HepG2 (cell line): ENCODE measurements around the gene EEPD1. TPM values are rescaled to one million over a fixed set of nuclear protein-coding genes. Genes with fewer than 3 reads are reported as not detected.
"Not testable (repeated sequence)": the region's sequence is repeated elsewhere in the genome, so short reads cannot be mapped to it uniquely, and the experiment has no call there.

ENCODE experiments used
- ATAC-seq: fragments of 200-7000 bp; cut with Tn5 transposase; 3 replicates; pipeline ENCODE4 v1.9.1; 2020; ENCODE audit warnings: mild to moderate bottlenecking, moderate library complexity
- BruUV-seq: library from RNA; stranded (reverse); fragments of 400-500 nt; replicated peaks from 2 replicates; lab custom pipeline; 2021; lab: Mats Ljungman, UMichigan
- CTCF ChIA-PET: fragments of 300-600 bp; formaldehyde crosslinking; extraction: SDS; loops from one replicate; lab custom pipeline; 2021; ENCODE audit warnings: low total read pairs, inconsistent platforms, low intra/inter-chr PET ratio; lab: Yijun Ruan, JAX
- POLR2A ChIA-PET: fragments of 350-600 bp; sonication (Branson Sonifier 250); formaldehyde crosslinking; loops from one replicate; lab custom pipeline; 2020; ENCODE audit warnings: antibody characterized with exemption, inconsistent platforms; lab: Yijun Ruan, JAX
- DNase-seq: peaks from one replicate; pipeline ENCODE4 v3.0.0-alpha.2; 2015; ENCODE audit warnings: low spot score
- FAIRE-seq: peaks from 3 replicates; lab custom pipeline; 2011; peaks lifted over from hg19 to GRCh38; lab: Jason Lieb, UNC
- H2AFZ ChIP-seq: one replicate; pipeline ENCODE4 v1.6.1; 2011; ENCODE audit warnings: low read length, inconsistent platforms
- H3K27ac ChIP-seq: fragments of 300-600 bp; 3 replicates; pipeline ENCODE4 v1.8.0; 2011; ENCODE audit warnings: mixed run types, mild to moderate bottlenecking, mixed read lengths, low read length, inconsistent platforms; ENCODE audit not compliant: insufficient read depth; ENCODE audit errors: extremely low read length
- H3K27me3 ChIP-seq, 2 experiments: fragments of 200-600 bp in 1 of 2; 2 replicates in 1 of 2; 3 replicates in 1 of 2; pipeline versions ENCODE4 v1.6.0 to v1.8.0; 2011; ENCODE audit warnings: low read length in 2 of 2, mild to moderate bottlenecking in 2 of 2, moderate library complexity in 2 of 2, inconsistent platforms in 1 of 2; ENCODE audit not compliant: insufficient read depth in 2 of 2, control insufficient read depth in 1 of 2
- H3K36me3 ChIP-seq, 2 experiments: fragments of 200-600 bp in 1 of 2; replicated peaks in 1 of 2; 2 replicates in 1 of 2; 3 replicates in 1 of 2; pipeline versions ENCODE4 v1.5.1 to v1.8.0; 2011; ENCODE audit warnings: low read length in 2 of 2, inconsistent platforms in 1 of 2; ENCODE audit not compliant: insufficient read depth in 2 of 2, control insufficient read depth in 1 of 2
- H3K4me1 ChIP-seq: 2 replicates; pipeline ENCODE4 v1.5.1; 2012; ENCODE audit warnings: low read length, inconsistent platforms; ENCODE audit not compliant: insufficient read depth
- H3K4me2 ChIP-seq: 2 replicates; pipeline ENCODE4 v1.6.0; 2011; ENCODE audit warnings: low read depth, low read length, inconsistent platforms
- H3K4me3 ChIP-seq, 3 experiments: fragments of 200-600 bp in 1 of 3; sonication (generic), shearing (Covaris generic) in 1 of 3; replicated peaks in 1 of 3; 2 replicates each; pipeline ENCODE4 v1.5.1; 2011 to 2016; ENCODE audit warnings: low read length in 3 of 3, inconsistent platforms in 2 of 3, low read depth in 2 of 3, mild to moderate bottlenecking in 2 of 3, control low read depth in 1 of 3, mixed read lengths in 1 of 3; ENCODE audit not compliant: insufficient read depth in 1 of 3
- H3K79me2 ChIP-seq: one replicate; pipeline ENCODE4 v1.6.1; 2011; ENCODE audit warnings: low read length, inconsistent platforms; ENCODE audit not compliant: insufficient read depth
- H3K9ac ChIP-seq: 2 replicates; pipeline ENCODE4 v1.6.0; 2011; ENCODE audit warnings: mild to moderate bottlenecking, low read depth, low read length, inconsistent platforms; ENCODE audit not compliant: insufficient read depth
- H3K9me3 ChIP-seq: 2 replicates; pipeline ENCODE4 v1.5.1; 2012; ENCODE audit warnings: mild to moderate bottlenecking, low read length
- H4K20me1 ChIP-seq: 2 replicates; pipeline ENCODE4 v1.6.0; 2011; ENCODE audit warnings: inconsistent platforms, mild to moderate bottlenecking, low read length, moderate library complexity; ENCODE audit not compliant: insufficient read depth
- FOSL2 ChIP-seq: sonication (generic); formaldehyde crosslinking; IDR thresholded peaks from 2 replicates; pipeline ENCODE4 v1.4.0; 2020; ENCODE audit warnings: missing genetic modification reagents
- FOXA3 ChIP-seq: IDR thresholded peaks from 2 replicates; pipeline ENCODE4 v1.6.1; 2016; ENCODE audit warnings: missing genetic modification reagents, missing compliant biosample characterization
- PITX1 ChIP-seq: sonication (generic); formaldehyde crosslinking; IDR thresholded peaks from 2 replicates; pipeline ENCODE4 v1.5.1; 2020; ENCODE audit warnings: mild to moderate bottlenecking, missing genetic modification reagents
- STAG1 ChIP-seq: sonication (generic); formaldehyde crosslinking; IDR thresholded peaks from 2 replicates; pipeline ENCODE4 v1.4.0; 2020; ENCODE audit warnings: missing genetic modification reagents
- ZFX ChIP-seq: sonication (generic); formaldehyde crosslinking; IDR thresholded peaks from 2 replicates; pipeline ENCODE4 v1.4.0; 2020; ENCODE audit warnings: mild to moderate bottlenecking, low read depth, missing genetic modification reagents, moderate library complexity
- ZFY ChIP-seq: sonication (generic); formaldehyde crosslinking; IDR thresholded peaks from 2 replicates; pipeline ENCODE4 v1.4.0; 2020; ENCODE audit warnings: missing genetic modification reagents
- WGBS: methylation state at CpG from one replicate; pipeline ENCODE4 v1.1.6; 2017; ENCODE audit warnings: low lambda C conversion rate; 5-methylcytosine and 5-hydroxymethylcytosine counted together
- in situ Hi-C: cut with HindIII; loops from 2 replicates; pipeline ENCODE4 v1.10.0; 2017; ENCODE audit warnings: low pct_unique_long_range_greater_than_20kb; ENCODE audit not compliant: extremely low pct_ligation_motif_present
- intact Hi-C: fragments of 100-400 bp; cut with micrococcal nuclease; formaldehyde crosslinking; loops from one replicate; pipeline ENCODE4 v1.10.0; 2022; ENCODE audit not compliant: unreplicated experiment
- polyA plus RNA-seq, 8 experiments: library from polyadenylated mRNA; depleted of rRNA in 3 of 8; stranded (reverse) in 7 of 8; unstranded in 1 of 8; fragments of >200 nt; fragmentation: Illumina TruSeq in 4 of 8; extraction: Trizol in 4 of 8; gene quantifications; 2 replicates each; pipeline versions ENCODE4 v1.2.1 to v1.2.3, GENCODE V29; 2011 to 2016; ENCODE audit warnings: low read depth in 4 of 8, missing spikeins in 1 of 8, mixed read lengths in 1 of 8; ENCODE audit not compliant: insufficient read depth in 1 of 8
- total RNA-seq, 5 experiments: library from RNA; depleted of rRNA; stranded (reverse); fragments of >200 nt; fragmentation: Illumina TruSeq; extraction: Trizol; gene quantifications; 2 replicates each; pipeline ENCODE4 v1.2.3, GENCODE V29; 2016; ENCODE audit warnings: low read depth in 1 of 5
- TF ChIP-seq, protein P1 (sequence below): sonication (generic); formaldehyde crosslinking; IDR thresholded peaks from 2 replicates; pipeline ENCODE4 v1.4.0; 2020; ENCODE audit warnings: missing genetic modification reagents, borderline replicate concordance
- TF ChIP-seq, protein P2 (sequence below): sonication (generic); formaldehyde crosslinking; IDR thresholded peaks from 2 replicates; pipeline ENCODE4 v1.4.0; 2020; ENCODE audit warnings: missing genetic modification reagents
- TF ChIP-seq, protein P3 (sequence below): IDR thresholded peaks from 2 replicates; pipeline ENCODE4 v1.6.1; 2016; ENCODE audit warnings: missing compliant biosample characterization, missing genetic modification reagents, borderline replicate concordance
- TF ChIP-seq, protein P4 (sequence below): sonication (generic); formaldehyde crosslinking; IDR thresholded peaks from 2 replicates; pipeline ENCODE4 v1.5.0; 2020; ENCODE audit warnings: mild to moderate bottlenecking, missing genetic modification reagents, moderate library complexity

Gene EEPD1
- total and polyA plus RNA-seq, 2 of the 13 experiments (the other 11 are each of a cell fraction or from before 2014, with no cell fraction given), result 10.1 to 16.4 TPM

DNA sequence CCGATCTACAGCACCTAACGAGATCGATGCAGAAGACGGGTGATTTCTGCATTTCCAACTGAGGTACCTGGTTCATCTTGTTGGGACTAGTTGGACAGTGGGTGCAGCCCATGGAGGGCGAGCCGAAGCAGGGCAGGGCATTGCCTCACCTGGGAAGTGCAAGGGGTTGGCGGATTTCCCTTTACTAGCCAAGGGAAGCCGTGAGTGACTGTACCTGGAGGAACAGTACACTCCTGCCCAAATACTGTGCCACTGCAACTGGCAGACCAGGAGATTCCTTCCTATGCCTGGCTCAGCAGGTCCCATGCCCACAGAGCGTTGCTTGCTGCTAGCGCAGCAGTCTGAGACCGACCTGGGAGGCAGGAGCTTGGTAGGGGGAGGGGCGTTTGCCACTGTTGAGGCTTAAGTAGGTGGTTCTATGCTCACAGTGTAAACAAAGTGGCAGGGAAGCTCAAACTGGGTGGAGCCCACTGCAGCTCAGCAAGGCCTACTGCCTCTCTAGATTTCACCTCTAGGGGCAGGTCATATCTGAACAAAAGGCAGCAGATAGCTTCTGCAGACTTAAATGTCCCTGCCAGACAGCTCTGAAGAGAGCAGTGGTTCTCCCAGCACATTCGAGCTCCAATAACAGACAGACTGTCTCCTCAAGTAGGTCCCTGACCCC is 32.9 kb upstream of the EEPD1 start:
- H3K4me3 ChIP-seq, H3K79me2 ChIP-seq, H3K9ac ChIP-seq, CTCF ChIA-PET, H4K20me1 ChIP-seq, H2AFZ ChIP-seq, H3K36me3 ChIP-seq, H3K27me3 ChIP-seq, H3K27ac ChIP-seq, in situ Hi-C loops, BruUV-seq, H3K9me3 ChIP-seq: not testable (repeated sequence)
- WGBS, result 68% methylated on average over 8 of the region's 13 CpGs
- Histone ChIP-seq H3K4me1 (peaks cover 58% of the 10 kb centered on the region), H3K4me2 (peak overlapping the region; percentile 36)
- DNase-seq, result peak; percentile 56
- POLR2A ChIA-PET, result interaction anchor here (0.8 to 1.6 kb wide), 3 partner anchors 9 to 167 kb away, joined by 3 to 4 read pairs (median 3); no protein-coding TSS in a partner anchor
- peak; percentile 65 for FAIRE-seq
- intact Hi-C loops, result loop anchor here (2.0 to 5.0 kb wide), 2 partner anchors 32 to 45 kb away; partner anchors contain the start of gene EEPD1
- peak; percentile 27; the same call in 2 of the 3 replicates for ATAC-seq
- TF ChIP-seq STAG1, result peak; percentile 31; the same call in 1 of the 2 replicates
- peak; percentile 36; the same call in 1 of the 2 replicates for TF ChIP-seq ZFY (CRISPR knock-in tag)
- TF ChIP-seq FOSL2 (CRISPR knock-in tag), result 0 out of 2 replicates have a peak, but pooled peaks have one; percentile 16
- peak; percentile 54; the same call in 1 of the 2 replicates for TF ChIP-seq PITX1 (CRISPR knock-in tag)
- TF ChIP-seq, protein P1, sequence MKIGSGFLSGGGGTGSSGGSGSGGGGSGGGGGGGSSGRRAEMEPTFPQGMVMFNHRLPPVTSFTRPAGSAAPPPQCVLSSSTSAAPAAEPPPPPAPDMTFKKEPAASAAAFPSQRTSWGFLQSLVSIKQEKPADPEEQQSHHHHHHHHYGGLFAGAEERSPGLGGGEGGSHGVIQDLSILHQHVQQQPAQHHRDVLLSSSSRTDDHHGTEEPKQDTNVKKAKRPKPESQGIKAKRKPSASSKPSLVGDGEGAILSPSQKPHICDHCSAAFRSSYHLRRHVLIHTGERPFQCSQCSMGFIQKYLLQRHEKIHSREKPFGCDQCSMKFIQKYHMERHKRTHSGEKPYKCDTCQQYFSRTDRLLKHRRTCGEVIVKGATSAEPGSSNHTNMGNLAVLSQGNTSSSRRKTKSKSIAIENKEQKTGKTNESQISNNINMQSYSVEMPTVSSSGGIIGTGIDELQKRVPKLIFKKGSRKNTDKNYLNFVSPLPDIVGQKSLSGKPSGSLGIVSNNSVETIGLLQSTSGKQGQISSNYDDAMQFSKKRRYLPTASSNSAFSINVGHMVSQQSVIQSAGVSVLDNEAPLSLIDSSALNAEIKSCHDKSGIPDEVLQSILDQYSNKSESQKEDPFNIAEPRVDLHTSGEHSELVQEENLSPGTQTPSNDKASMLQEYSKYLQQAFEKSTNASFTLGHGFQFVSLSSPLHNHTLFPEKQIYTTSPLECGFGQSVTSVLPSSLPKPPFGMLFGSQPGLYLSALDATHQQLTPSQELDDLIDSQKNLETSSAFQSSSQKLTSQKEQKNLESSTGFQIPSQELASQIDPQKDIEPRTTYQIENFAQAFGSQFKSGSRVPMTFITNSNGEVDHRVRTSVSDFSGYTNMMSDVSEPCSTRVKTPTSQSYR (CRISPR knock-in tag), result peak; percentile 83
- TF ChIP-seq, protein P2, sequence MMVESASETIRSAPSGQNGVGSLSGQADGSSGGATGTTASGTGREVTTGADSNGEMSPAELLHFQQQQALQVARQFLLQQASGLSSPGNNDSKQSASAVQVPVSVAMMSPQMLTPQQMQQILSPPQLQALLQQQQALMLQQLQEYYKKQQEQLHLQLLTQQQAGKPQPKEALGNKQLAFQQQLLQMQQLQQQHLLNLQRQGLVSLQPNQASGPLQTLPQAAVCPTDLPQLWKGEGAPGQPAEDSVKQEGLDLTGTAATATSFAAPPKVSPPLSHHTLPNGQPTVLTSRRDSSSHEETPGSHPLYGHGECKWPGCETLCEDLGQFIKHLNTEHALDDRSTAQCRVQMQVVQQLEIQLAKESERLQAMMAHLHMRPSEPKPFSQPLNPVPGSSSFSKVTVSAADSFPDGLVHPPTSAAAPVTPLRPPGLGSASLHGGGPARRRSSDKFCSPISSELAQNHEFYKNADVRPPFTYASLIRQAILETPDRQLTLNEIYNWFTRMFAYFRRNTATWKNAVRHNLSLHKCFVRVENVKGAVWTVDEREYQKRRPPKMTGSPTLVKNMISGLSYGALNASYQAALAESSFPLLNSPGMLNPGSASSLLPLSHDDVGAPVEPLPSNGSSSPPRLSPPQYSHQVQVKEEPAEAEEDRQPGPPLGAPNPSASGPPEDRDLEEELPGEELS (CRISPR knock-in tag), result 0 out of 2 replicates have a peak, but pooled peaks have one; percentile 35
- TF ChIP-seq ZFX, result 0 out of 2 replicates have a peak, but pooled peaks have one; percentile 46
- peak; percentile 64 for TF ChIP-seq FOXA3 (CRISPR knock-in tag)
- TF ChIP-seq, protein P3, sequence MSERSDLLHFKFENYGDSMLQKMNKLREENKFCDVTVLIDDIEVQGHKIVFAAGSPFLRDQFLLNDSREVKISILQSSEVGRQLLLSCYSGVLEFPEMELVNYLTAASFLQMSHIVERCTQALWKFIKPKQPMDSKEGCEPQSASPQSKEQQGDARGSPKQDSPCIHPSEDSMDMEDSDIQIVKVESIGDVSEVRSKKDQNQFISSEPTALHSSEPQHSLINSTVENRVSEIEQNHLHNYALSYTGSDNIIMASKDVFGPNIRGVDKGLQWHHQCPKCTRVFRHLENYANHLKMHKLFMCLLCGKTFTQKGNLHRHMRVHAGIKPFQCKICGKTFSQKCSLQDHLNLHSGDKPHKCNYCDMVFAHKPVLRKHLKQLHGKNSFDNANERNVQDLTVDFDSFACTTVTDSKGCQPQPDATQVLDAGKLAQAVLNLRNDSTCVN (CRISPR knock-in tag), result peak; percentile 82; the same call in 1 of the 2 replicates
- TF ChIP-seq, protein P4, sequence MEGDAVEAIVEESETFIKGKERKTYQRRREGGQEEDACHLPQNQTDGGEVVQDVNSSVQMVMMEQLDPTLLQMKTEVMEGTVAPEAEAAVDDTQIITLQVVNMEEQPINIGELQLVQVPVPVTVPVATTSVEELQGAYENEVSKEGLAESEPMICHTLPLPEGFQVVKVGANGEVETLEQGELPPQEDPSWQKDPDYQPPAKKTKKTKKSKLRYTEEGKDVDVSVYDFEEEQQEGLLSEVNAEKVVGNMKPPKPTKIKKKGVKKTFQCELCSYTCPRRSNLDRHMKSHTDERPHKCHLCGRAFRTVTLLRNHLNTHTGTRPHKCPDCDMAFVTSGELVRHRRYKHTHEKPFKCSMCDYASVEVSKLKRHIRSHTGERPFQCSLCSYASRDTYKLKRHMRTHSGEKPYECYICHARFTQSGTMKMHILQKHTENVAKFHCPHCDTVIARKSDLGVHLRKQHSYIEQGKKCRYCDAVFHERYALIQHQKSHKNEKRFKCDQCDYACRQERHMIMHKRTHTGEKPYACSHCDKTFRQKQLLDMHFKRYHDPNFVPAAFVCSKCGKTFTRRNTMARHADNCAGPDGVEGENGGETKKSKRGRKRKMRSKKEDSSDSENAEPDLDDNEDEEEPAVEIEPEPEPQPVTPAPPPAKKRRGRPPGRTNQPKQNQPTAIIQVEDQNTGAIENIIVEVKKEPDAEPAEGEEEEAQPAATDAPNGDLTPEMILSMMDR (CRISPR knock-in tag), result peak; percentile 27; the same call in 1 of the 2 replicates
